ENCODE measurements around the gene CLINT1.

DNA sequence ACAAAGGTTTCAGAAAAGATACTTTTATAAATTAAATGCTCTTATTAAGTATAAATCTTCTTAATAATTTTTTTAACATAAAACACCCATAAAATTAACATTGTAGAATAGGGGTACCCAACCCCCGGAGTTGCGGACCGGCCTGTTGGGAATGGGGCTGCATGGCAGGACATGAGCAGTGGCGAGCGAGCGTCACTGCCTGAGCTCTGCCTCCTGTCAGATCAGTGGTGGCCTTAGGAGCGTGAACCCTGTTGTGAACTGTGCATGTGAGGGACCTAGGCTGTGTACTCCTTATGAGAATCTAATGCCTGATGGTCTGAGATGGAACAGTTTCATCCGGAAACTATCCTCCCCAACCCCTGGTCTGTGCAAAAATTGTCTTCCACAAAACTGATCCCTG is 35.3 kb downstream of the CLINT1 start:
- no peak for TF ChIP-seq EP300 (IDR thresholded peaks at IDR 0.05; ENCODE audit: borderline replicate concordance)
- TF ChIP-seq CREB1 (IDR thresholded peaks at IDR 0.05; ENCODE audit: low read depth), result no peak
